HG03025 (cell line): ENCODE data around the gene PBRM1.

ENCODE experiments used
- ATAC-seq: cut with Tn5 transposase; IDR thresholded peaks from one replicate; pipeline ENCODE4 v1.9.1; 2021; ENCODE audit warnings: mild to moderate bottlenecking, moderate library complexity; ENCODE audit not compliant: unreplicated experiment, low FRiP score

Gene PBRM1

DNA sequence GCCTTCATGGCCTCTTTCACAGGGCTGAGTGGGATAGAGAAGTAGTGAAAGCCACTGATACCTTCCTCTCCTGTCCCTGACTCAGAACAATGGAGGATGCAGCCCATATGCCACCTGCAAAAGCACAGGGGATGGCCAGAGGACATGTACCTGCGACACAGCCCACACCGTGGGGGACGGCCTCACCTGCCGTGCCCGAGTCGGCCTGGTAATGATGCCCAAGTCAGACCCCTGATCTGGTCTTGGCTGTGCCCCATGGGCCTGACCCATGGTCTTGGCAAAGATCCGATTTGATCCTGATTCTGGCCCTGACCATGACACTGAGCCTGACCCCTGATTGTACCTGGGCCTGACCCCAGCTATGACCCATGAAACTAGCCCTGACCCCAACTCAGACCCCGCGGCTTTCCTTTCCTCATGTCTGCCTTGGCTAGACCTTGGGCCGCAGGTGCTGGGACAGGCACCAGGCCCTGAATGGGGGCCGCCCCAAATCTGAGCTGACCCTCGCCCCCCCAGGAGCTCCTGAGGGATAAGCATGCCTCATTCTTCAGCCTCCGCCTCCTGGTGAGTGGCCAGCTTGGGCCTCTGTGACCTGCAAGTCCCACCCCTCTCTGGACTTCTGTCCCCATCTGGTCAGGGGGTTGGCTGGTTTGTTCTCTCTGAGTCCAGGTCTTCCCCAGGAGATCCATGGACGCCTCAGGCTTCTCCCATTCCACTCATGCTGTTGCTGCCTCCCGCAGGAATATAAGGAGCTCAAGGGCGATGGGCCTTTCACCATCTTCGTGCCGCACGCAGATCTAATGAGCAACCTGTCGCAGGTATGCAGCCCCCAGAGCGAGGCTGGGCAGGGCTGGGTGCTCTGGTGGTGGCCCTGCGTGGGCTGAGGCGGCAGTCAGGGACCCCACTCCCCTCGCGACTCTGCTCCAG lies 167.7 kb downstream of the PBRM1 start:
- ATAC-seq, result no peak

GRCh38 chr3:52516509-52517195 lies 169.1 kb downstream of the PBRM1 start:
- ATAC-seq, result no peak

DNA sequence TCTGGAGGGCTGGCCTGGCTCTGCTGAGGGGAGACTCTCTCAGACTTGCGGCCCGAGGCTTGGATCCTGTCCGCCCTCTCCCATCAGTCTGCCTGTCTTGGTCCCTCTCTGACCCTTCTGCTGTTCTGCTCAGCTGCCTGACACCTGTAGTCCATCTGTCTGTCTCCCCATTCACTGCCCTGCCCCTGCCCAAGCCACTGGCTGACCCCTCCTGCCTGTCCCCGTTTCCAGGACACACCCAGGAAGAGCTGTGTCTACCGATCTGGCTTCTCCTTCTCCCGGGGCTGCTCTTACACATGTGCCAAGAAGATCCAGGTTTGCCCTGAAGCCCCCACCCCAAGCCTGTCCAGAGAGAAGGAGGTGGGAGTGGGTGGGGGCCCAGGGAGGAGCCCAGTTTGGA lies 170.5 kb downstream of the PBRM1 start:
- no peak for ATAC-seq

DNA sequence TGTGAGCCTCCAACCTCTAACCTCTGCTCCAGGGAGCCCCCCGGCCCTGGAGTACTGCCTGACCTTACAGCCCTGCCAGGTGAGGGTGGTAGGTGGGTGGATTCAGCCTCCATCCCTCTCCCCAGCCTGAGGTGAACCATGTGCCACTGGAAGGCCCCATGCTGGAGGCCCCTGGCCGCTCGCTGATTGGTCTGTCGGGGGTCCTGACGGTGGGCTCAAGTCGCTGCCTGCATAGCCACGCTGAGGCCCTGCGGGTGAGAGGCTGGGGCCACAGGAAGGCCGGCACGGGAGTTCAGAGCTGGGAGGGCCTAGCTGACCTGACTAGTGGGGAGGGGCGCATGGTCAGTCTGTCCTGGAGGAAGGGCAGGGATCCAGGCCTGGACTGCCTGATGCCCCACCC lies 171.1 kb downstream of the PBRM1 start:
- ATAC-seq, result no peak

GRCh38 chr3:52513281-52513680 lies 172.4 kb downstream of the PBRM1 start:
- no peak for ATAC-seq

DNA sequence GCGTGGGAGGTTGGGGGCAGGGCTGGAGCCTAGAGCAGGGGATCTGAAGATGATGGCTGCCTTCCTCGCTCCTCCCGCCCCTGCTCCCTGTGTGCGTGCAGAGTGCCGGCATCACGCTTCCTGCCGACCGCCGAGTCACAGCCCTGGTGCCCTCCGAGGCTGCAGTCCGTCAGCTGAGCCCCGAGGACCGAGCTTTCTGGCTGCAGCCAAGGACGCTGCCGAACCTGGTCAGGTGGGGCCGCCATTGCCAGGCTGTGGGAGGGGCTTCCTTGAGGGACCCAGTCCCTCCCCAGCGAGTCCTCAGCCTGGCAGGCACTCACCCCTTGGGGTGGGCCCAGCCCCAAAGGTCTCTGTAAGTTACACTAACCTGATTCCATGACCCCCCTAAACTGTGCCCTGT lies 173.0 kb downstream of the PBRM1 start:
- ATAC-seq, result no peak

GRCh38 chr3:52512105-52512504 lies 173.6 kb downstream of the PBRM1 start:
- ATAC-seq, result no peak

- ATAC-seq, result no peak
Observed at GRCh38 chr3:52511509-52511908, 174.2 kb downstream of the PBRM1 start.

DNA sequence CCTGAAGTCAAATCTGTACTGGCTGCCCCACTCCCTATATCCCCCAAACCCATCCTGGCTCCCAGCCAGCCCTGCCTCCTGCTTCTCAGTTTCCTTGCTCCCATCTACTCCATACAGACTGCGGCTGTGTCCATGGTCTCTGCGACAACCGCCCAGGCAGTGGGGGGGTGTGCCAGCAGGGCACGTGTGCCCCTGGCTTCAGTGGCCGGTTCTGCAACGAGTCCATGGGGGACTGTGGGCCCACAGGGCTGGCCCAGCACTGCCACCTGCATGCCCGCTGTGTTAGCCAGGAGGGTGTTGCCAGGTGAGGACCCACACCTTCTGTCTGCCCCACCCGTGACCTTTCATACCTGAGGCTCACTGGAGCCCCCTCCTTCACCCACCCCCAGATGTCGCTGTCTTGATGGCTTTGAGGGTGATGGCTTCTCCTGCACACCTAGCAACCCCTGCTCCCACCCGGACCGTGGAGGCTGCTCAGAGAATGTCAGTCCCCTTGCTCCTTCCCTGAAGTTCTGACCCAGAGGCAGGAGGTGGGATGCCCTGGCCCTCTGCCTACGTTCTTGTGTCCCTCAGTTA lies 175.9 kb downstream of the PBRM1 start:
- no peak for ATAC-seq

GRCh38 chr3:52507359-52507758 lies 178.4 kb downstream of the PBRM1 start:
- ATAC-seq, result no peak

GRCh38 chr3:52506266-52506966 lies 179.3 kb downstream of the PBRM1 start:
- ATAC-seq, result no peak

GRCh38 chr3:52504977-52505376 lies 180.7 kb downstream of the PBRM1 start:
- ATAC-seq, result no peak

GRCh38 chr3:52503788-52504424 lies 181.8 kb downstream of the PBRM1 start:
- no peak for ATAC-seq

DNA sequence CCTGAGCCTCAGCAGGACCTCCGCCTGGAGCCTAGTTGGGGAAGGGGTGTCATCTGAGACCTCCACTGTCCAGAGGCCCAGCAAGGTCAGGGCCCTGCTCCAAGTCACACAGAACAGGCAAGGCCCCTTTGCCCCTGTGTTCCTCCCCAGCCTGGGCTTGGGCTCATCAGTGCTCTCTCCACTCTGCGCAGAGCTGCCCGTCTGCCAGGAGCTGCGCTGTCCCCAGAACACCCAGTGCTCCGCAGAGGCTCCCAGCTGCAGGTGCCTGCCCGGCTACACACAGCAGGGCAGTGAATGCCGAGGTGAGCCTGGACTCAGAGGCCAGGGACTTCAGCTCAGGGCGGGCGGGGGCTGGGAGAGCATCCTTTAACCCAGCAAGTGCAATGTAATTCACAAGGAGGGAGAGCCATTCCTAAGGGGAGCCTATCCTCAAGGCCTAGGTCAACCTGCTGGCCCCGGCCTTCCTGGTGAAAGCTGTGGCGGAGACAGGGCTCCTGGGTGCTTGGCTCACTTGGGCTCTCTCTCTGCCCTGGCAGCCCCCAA lies 182.8 kb downstream of the PBRM1 start:
- no peak for ATAC-seq

DNA sequence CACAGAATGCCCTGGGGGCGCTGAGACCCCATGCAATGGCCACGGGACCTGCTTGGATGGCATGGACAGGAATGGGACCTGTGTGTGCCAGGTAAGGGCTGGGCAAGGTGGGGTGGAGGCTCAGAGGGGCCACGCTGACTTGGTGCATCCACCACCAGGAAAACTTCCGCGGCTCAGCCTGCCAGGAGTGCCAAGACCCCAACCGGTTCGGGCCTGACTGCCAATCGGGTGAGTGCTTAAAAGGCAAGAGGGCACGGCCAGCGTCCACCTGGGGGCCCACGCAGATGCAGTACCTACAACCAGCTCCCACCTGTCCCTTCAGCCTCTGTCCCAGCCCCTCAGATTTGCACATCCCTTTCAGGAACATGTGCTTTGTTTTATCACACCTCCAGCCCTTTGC lies 183.7 kb downstream of the PBRM1 start:
- ATAC-seq, result no peak

DNA sequence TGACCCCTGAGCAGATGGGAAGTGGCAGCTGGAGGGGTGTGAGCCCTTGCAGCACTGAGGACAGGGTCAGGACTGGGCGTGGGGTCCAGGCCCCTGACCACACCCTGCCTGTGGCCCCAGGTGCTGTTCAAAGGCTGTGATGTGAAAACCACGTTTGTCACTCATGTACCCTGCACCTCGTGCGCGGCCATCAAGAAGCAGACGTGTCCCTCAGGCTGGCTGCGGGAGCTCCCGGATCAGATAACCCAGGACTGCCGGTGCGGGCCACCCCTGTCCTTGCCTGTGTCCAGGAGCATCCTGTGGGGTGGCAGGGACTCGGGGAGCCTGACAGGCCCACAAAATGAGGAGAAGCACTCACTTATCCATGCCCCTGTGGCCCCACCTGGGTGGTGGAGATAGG lies 184.7 kb downstream of the PBRM1 start:
- ATAC-seq, result no peak

- no peak for ATAC-seq
Observed at GRCh38 chr3:52498137-52499054, 187.3 kb downstream of the PBRM1 start.

DNA sequence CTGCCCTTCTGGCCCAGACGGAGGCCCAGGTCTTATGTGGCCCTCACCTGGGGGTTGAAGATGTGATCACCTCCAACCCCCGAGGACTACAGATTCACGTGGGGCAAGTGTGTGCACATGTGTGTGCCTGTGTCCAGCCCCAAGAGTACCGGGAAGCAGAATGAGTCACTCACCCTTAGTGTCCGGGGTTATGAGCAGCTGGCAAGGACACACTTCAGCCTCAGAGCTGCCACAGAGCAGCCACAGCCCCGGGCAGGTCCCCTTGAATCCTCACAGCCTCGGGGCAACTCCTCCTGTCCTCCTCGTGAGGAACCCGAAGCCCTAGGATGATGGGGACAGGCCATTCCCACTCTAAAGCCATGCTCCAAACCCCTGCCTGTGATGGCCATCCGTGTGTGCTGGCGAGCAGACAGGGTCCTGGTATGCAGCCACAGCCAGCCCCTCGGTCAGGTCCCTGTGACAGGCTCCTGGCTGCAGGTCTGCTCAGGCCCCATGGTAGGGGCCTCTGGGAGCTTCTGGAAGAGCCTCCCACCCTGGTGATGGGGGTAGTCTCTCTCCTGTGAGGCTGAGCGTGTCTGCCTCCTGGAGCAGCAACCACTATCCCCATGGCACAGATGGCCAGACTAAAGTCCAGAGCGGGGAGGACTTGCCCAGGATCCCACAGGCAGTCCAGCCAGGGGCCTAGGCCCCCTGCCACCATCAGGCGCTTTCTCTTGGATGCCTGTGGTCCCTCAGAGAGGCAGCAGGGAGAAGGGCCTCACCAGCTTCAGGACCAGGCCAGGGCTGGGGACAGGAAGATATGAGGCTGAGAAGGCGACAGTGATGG lies 189.7 kb downstream of the PBRM1 start:
- no peak for ATAC-seq
